ENCODE measurements around the gene SPHK1.

Gene SPHK1

GRCh38 chr17:76433693-76434092, 49.3 kb downstream of the SPHK1 start:
- no peak for DNase-seq (ENCODE audit: low read depth)

GRCh38 chr17:76434870-76435269, 50.5 kb downstream of the SPHK1 start:
- DNase-seq (ENCODE audit: low read depth): no peak

- DNase-seq (ENCODE audit: low read depth): no peak
These were observed 51.3 kb downstream of the SPHK1 start for GRCh38 chr17:76435751-76436150.
